HG02938 (cell line): ENCODE data around the gene NPTN.
"Not testable (repeated sequence)": the region's sequence is repeated elsewhere in the genome, so short reads cannot be mapped to it uniquely, and the experiment has no call there.

Experiments used
- ATAC-seq: cut with Tn5 transposase; IDR thresholded peaks from one replicate; pipeline ENCODE4 v1.9.1; 2021; ENCODE audit warnings: mild to moderate bottlenecking, moderate library complexity; ENCODE audit not compliant: unreplicated experiment

The NPTN gene

GRCh38 chr15:73601451-73602445, 31.4 kb downstream of the NPTN start:
- no peak for ATAC-seq

GRCh38 chr15:73600413-73601335, 32.5 kb downstream of the NPTN start:
- ATAC-seq: no peak

DNA sequence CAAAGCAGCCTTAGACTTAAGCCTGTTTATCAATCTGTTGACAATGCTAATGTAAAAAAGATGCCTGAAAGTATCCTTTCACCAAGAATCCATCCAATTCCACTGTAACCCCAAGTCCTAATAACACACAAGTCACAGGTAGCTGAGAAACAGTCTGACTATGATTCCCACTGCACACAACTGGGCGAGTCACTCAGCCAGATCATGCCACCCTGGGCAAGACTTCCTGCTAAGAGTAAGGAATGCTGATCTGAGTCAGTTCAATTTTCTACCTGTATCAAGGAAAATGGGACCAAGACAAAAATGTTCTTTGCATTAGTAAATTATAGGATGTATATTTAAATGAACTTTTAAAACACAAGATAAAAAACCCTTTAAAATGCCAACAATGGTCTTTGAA, 33.3 kb downstream of the NPTN start:
- ATAC-seq: no peak

DNA sequence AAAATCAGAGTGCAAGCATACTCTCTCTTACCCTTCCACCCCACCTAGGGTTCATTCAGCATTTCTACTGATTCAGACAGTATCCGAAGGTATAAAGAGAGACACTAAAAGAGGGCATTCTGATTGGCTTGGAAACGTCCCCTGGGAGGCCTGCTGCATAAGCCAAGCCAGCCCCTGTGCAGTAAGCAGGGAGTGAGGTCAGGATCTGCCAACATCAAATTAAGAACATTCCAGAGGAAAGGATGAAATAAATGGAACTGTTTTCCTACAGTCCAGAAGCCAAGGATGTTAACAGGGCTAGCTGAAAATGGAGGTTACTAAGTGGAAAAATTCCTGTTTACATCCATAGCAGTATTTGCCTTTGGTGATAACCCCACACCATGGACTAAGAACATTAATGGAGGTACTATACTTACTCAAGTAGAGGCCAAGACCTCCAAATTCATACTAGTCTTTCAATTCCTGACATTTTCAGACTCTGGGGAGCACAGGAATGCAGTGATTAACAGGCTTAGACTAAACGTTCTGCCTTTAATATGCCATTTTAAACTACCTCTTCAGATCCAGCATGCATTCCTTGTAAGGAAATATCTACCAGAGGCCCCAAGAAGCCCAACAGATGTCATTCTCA, 34.5 kb downstream of the NPTN start:
- no peak for ATAC-seq

- no peak for ATAC-seq
Measured at GRCh38 chr15:73597036-73597638, 36.1 kb downstream of the NPTN start.

GRCh38 chr15:73596174-73596573, 37.0 kb downstream of the NPTN start:
- ATAC-seq: no peak

- no peak for ATAC-seq
Measured at GRCh38 chr15:73594109-73594508, 39.1 kb downstream of the NPTN start.

- ATAC-seq: no peak
Measured at GRCh38 chr15:73593304-73594074, 39.7 kb downstream of the NPTN start.

GRCh38 chr15:73590263-73590662, 42.9 kb downstream of the NPTN start:
- no peak for ATAC-seq

DNA sequence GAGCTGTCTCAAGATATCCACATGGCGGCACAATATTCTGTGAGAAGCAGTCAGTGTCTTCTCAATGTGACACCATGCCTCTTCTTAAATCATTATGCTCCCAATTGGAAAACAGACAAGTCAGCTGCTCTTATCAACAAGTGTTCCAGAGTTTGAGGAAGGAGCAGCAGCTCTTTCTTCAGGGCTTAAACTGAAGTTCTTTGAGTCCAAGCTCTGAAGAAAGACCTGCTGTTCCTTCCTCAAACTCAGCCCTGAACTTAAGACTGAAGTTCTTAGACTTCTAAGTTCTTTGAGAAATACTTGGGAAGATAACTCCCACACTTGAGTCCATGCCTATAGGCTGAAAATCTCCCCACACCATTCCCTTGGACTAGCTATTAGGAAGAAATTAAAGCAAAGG, 43.4 kb downstream of the NPTN start:
- no peak for ATAC-seq

DNA sequence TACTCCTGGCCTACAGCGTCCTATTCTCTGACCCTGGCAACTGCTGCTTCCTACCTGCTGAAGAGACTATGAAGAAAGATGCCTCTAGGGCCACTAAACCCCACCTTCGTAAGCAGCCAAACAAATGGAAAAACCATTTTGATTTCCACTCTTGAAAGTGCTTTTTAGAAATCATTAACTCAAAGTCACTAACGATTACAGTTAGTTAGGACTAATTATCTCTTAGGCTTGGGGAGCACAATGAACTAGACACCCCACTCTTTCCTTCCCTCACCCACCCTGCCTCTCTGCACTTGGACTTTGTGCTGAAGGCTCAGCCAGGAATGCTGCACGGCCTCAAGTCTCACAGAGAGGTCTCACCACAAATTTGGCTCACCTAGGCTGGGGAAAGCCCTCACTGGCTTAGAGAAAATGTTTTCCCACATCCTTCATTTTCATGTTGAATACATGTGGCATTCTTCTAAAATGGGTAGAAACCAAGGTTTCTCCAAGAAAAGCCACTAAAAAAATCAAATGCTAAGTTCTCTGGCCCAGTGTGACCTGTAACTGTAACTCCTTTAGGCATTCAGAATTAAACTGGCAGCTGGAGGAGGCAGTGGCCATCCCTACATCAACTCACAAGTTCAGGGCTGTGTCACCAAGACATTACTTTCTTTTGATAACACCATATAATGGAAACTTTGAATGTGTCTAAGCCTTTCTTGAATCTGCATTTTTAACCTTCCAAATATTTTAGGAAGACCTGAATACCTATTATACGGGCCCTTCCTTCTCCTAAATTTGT, 47.1 kb downstream of the NPTN start:
- ATAC-seq: no peak

DNA sequence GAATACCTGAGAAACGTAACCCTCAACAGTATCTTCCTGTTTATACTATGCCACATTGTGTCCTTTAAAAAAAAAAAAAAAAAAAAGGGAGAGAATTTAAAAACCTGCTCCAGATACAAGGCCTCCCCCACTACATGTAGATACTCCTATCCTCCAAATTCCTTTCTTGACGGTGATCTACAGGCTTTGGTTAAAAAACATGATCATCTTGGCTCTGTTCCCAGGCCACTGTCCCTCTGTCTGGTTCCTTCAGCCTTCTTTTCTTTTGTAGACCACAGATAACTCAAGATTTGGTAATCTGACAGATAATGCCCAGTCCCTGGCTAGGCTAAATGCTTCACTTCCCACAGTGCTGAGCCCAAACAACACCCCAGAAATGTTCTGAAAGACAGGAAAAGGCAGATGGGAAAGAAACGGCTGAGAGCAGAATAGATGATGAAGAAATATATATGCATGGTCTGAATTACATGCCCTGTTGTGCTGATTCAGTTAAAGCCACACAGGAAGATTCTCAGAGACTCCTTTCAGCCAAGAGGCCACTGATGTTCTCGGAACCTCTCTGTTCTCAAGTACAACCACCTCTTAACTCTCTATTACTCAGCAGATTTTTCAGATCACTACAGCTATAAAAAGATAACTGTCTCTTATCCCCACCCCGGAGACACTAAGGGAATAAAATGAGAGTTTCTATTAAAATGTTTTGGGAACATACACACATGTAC, 48.3 kb downstream of the NPTN start:
- no peak for ATAC-seq

DNA sequence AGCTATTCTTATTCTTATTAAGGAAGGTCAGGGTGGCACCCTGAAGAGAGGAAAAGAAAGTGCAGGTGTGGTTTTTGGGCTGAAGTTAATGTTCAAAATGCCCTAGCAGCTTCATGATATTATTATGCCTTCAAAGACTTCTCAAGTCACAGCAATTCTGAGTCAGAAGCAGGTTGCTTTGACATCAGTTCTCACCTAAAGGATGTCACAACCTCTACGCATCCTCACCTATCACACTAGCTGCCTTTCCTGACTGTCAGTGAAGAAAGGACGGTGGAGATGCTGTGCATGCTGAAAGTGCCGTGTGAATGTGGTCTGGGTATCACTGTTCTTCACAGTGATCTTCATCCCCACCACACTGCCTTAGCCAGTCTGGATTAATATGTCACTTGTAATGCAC, 49.6 kb downstream of the NPTN start:
- ATAC-seq: no peak

DNA sequence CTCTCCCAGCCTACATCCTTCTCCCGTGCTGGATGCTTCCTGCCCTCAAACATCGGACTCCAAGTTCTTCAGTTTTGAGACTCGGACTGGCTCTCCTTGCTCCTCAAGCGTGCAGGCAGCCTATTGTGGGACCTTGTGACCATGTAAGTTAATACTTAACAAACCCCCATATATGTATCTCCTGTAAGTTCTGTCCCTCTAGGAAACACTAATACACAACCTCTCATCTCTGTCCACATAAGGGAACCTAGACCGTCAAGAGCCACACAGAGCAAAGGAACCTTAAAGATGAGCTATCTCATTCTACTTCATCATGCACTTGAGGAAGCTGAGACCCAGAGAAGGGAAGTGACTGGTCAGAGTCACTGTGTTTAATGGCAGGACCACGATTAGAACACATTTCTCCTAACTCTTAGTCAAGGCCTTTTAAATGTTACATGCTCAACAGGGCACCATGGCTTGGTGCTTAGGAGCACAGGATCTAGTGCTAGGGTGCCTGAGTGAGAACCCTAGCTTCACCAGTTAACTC, 50.3 kb downstream of the NPTN start:
- no peak for ATAC-seq

DNA sequence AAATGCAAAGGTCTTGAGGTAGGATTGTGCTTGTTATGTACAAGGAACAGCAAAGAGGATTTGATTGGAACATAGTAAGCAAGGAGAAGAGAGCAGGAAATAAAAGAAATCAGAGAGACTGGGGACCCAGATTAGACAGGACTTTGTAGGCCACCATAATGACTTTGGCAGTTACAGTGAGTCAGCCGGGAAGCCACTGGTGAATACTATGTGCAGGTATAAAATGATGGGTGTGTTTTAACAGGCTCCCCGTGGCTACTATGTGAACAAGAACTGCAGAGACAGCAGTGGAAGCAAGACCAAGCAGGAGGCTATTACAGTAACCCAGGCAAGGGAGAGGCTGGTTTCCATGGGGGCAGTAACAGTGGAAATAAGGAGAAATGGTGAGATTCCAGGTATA, 55.2 kb downstream of the NPTN start:
- no peak for ATAC-seq

- ATAC-seq: not testable (repeated sequence)
Measured at GRCh38 chr15:73577593-73577992, 55.6 kb downstream of the NPTN start.

DNA sequence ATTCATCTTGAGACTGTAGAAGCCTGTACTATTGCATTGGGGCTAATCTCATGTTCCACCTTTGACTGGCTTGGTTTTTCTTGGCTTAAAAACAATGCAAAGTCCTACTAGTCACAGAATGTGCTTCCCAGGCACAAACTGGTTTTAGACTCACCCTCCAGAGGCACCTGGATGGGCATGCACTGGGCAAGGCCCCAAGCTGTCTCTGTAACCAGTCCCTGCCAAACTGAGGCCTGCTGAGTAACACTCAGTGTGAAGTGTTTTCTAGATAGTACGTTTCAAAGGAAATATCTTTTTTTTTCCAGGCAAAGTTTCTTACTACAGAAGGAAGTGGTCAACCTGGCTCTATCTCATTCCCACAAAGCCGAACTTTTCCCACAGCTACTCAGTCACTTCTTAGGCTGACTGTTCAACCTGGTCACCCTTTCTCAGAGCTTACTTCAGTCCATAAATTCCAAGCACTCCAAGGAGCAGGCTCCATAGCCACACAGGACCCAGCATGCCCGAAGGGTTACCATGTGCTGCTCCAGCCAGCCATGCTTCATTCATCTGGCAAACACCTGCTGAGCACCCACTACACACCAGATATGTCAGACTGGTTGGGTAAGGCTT, 57.4 kb downstream of the NPTN start:
- ATAC-seq: no peak

GRCh38 chr15:73573572-73573971, 59.6 kb downstream of the NPTN start:
- ATAC-seq: no peak
